Activated T-helper 2 cell treated with anti-CD3 and anti-CD28 coated beads, Interferon-gamma antibody, Interleukin-2, Interleukin-4, amounts not matched to agents 10 μg/mL and 5 μg/mL and 100 μg/mL, durations not matched to agents 14 hours and 24 hours and 36 hours (primary cell): ENCODE results near the gene AGO4. TPM values are rescaled to one million over a fixed set of nuclear protein-coding genes. Genes with fewer than 3 reads are reported as not detected.
"Not testable (repeated sequence)": the region's sequence is repeated elsewhere in the genome, so short reads cannot be mapped to it uniquely, and the experiment has no call there.

Experiments used
- DNase-seq: peaks from one replicate; pipeline ENCODE4 v3.0.0; 2021; ENCODE audit warnings: low spot score
- H3K27ac Mint-ChIP-seq: one replicate; pipeline ENCODE4 v1.8.0; 2021; ENCODE audit warnings: mixed read lengths
- H3K27me3 Mint-ChIP-seq: one replicate; pipeline ENCODE4 v1.8.0; 2021; ENCODE audit warnings: low read depth, mixed read lengths
- H3K36me3 Mint-ChIP-seq: one replicate; pipeline ENCODE4 v1.8.0; 2021; ENCODE audit warnings: low read depth, mixed read lengths
- H3K4me1 Mint-ChIP-seq: one replicate; pipeline ENCODE4 v1.8.0; 2021; ENCODE audit warnings: low read depth, mixed read lengths
- H3K4me3 Mint-ChIP-seq: one replicate; pipeline ENCODE4 v1.8.0; 2021; ENCODE audit warnings: low read depth, mild to moderate bottlenecking, moderate library complexity, mixed read lengths
- H3K9me3 Mint-ChIP-seq: one replicate; pipeline ENCODE4 v1.8.0; 2021; ENCODE audit warnings: mixed read lengths
- intact Hi-C: fragments of 100-400 bp; cut with micrococcal nuclease; formaldehyde crosslinking; loops from one replicate; pipeline ENCODE4 v1.15.1; 2023
- total RNA-seq: library from RNA; stranded (reverse); gene quantifications from 2 replicates; pipeline ENCODE4 v1.2.3, GENCODE V29; 2022

Gene AGO4
- 9.2 and 10.0 TPM in 2 replicates for total RNA-seq

DNA sequence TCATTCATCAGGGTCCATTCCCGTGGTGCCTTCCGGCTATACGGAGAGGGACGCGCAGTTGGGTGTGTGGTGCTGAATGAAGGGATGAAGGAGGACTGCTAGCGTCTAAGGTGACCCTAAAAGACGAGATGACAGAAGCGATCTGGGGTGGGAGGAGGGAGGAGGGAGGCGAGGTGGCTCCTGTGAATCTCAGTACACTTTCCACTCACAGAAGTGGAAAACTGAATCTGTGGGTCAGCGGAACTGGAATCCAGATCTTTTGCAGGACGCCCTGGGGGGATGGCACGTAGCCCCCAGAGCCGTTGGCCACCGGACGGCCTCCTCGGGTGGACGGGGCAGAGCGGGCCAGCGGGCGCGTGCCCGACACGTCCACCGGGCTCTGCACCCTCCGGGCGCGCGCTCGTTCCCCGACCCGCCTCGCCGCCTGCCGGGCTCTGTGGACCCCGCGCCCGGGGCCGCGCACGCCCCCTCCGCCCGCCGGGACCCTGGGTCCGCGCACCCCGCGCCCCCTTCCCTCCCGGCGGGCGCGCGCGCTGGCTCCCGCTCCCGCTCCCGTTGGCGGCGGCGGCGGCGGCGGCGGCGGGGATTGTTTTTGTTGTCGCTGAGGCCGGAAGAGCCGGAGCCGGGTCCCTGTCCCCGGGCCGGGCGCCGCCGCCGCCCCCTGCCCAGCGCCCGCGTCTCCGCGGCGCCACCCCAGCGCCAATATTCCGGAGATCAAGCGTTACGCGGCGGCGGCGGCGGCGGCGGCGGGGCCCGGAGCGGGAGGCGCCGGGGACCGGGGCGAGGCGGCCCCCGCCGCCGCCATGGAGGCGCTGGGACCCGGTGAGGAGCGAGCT, at the start of gene AGO4:
TSS of gene AGO4 (plus strand) at position 403 of the 836 bp plus-strand sequence. CDS start at position 804, 401 bp downstream.
- H3K4me3 Mint-ChIP-seq = peak within 1 kb of the TSS; percentile 89
- intact Hi-C loops = loop anchor here (2.0 kb wide), 1 partner anchor 39 kb away; the partner anchor contains the start of gene CLSPN
- no peaks in the 10 kb centered on the region for H3K27me3 Mint-ChIP-seq
- peak within 1 kb of the TSS; percentile 91 for H3K27ac Mint-ChIP-seq
- H3K36me3 Mint-ChIP-seq = peaks cover 2% of the 10 kb centered on the region
- no peaks in the 10 kb centered on the region for H3K9me3 Mint-ChIP-seq
- H3K4me1 Mint-ChIP-seq = peaks cover 28% of the 10 kb centered on the region
- DNase-seq = peak; percentile 16

DNA sequence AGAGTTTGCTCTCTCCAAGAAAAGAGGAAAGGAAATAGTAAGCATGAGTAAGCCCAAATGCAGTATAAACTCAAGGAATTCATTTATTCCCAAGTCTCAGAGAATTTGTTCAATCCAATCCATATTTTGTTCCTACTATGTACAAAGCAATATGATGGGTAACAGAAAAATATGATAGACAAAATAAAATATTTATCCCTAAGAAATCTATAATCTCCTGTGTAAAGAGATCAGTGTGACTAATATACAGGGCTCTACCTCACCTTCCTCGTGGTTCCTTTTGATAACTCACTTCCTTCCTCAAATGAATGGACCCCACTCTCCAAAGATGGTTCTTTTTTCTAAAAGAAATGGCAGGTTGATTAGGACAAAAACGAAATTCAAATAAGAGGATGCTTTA, 45.7 kb upstream of the AGO4 start:
- Mint-ChIP-seq H3K4me3 (no peak overlapping the region), H3K27me3 (no peaks in the 10 kb centered on the region), H3K36me3 (peaks cover 68% of the 10 kb centered on the region), H3K4me1 (peaks cover 31% of the 10 kb centered on the region), H3K9me3 (no peaks in the 10 kb centered on the region), H3K27ac (no peak overlapping the region)
- intact Hi-C loops = loop anchor here (10.0 kb wide), 1 partner anchor 117 kb away; the partner anchor contains the start of gene PSMB2
- DNase-seq = no peak

DNA sequence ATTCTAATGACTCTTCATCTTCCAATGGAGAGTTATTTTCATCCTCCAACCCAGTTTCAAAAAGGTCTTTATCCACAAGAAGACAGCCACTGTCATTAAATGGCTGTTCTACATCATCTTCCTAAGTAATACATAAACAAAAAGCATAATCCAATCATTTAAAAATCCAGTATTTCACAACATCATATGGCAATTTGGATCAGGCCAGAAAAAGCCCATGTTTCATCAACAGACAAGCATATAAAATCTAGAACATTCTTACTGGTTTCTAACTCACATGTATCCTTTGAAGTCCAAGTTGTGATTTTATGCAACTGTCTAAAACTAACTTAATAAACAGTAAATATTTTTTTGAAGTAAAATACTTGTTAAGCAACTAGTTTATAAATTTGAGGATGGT, 44.6 kb upstream of the AGO4 start:
- H3K9me3 Mint-ChIP-seq = no peaks in the 10 kb centered on the region
- intact Hi-C loops = loop anchor here (10.0 kb wide), 1 partner anchor 118 kb away; the partner anchor contains the start of gene PSMB2
- peak overlapping the region; percentile 55 for H3K27ac Mint-ChIP-seq
- no peak for DNase-seq
- H3K4me1 Mint-ChIP-seq = peaks cover 31% of the 10 kb centered on the region
- H3K36me3 Mint-ChIP-seq = peaks cover 68% of the 10 kb centered on the region
- H3K4me3 Mint-ChIP-seq = no peak overlapping the region
- H3K27me3 Mint-ChIP-seq = no peaks in the 10 kb centered on the region

DNA sequence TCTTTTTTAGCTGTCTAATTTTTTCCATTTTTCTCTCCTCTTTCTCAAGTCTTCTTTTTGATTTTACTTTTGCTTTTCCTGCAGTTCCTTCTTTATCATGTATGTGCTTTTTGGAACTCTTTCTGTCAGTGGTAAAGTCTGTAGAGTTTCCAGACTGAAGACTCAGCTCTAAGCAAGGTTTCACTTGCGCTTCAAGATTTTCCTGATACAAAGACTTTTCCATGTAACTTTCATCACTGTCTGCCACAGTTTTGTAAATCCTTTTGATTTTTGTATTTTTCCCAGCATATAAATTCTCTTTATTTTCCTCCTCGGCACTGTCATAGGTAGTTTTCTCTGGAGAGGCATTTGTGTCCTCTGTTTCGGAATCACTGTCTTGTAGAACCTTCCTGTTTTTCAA, 43.5 kb upstream of the AGO4 start:
- no peaks in the 10 kb centered on the region for H3K9me3 Mint-ChIP-seq
- H3K4me3 Mint-ChIP-seq = no peak overlapping the region
- intact Hi-C loops = loop anchor here (10.0 kb wide), 1 partner anchor 119 kb away; the partner anchor contains the start of gene PSMB2
- H3K36me3 Mint-ChIP-seq = peaks cover 68% of the 10 kb centered on the region
- no peak for DNase-seq
- no peak overlapping the region for H3K27ac Mint-ChIP-seq
- H3K27me3 Mint-ChIP-seq = no peaks in the 10 kb centered on the region
- peaks cover 36% of the 10 kb centered on the region for H3K4me1 Mint-ChIP-seq

DNA sequence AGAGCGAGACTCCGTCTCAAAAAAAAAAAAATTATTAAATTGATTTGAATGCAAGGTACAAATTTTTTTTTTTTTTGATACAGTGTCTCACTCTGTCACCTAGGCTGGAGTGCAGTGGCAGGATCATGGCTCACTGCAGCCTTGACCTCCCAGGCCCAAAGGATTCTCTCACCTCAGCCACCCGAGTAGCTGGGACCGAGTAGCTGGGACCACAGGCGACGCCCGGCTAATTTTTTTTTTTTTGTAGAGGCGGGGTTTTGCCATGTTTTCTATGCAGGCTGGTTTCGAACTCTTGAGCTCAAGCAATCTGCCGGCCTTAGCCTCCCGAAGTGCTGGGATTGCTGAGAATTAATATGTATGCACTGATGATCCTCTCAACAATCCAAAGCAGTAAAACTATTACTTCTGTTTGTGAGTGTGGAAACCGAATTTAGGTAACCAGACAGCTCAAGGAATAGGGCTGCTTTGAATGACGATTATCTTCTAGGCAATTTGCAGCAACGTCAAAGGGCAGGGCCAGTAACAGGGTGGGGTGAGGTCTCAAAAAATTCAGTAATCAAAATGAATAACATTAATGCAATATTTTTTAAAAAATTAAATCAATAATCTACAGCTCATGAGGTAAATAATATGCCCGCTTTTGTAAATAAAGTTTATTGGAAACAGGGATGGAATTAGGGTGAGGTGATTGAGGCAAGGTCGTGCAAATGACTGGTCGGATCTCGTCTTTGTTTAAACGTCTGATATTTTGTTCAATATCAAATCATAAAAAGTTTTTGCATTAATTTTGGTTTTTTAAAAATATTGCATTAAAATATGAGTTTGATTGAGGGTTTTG, 39.2 kb upstream of the AGO4 start:
- H3K36me3 Mint-ChIP-seq = peaks cover 29% of the 10 kb centered on the region
- intact Hi-C loops = loop anchor here (2.0 to 10.0 kb wide), 2 partner anchors 40 to 124 kb away; partner anchors contain the start of genes AGO4 and PSMB2
- peaks cover 27% of the 10 kb centered on the region for H3K4me1 Mint-ChIP-seq
- peak overlapping the region; percentile 85 for H3K4me3 Mint-ChIP-seq
- H3K27me3 Mint-ChIP-seq = no peaks in the 10 kb centered on the region
- peak overlapping the region; percentile 70 for H3K27ac Mint-ChIP-seq
- no peaks in the 10 kb centered on the region for H3K9me3 Mint-ChIP-seq
- no peak for DNase-seq

DNA sequence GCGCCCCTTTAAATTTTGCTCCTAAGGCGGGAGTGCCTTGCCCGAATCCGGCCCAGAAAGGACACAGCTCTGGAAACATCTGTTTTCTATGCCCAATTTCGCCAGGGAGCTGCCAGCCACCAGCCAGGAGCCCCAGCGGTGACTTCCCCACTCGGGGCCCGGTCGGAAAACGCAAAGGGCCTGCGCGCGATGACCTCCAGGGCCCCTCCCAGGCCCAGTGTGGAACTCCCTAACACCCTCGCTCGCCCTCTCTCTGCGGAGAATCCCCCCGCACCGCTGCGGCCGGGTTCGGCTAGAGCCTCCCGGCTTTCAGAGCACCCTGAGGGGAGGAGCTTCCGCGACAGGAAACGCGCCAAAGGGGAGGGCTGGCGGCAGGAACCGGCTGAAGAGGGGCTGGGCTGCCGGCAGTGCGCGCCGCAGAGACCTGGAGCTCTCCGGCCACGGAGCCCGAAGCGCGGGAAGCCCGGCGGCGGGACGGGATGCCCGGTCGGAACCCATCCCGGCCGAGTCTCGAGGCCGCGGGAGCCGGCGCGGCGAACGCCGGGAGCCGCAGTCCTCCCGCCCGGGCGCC, 38.5 kb upstream of the AGO4 start:
- intact Hi-C loops = loop anchor here (2.0 to 10.0 kb wide), 2 partner anchors 40 to 124 kb away; partner anchors contain the start of genes AGO4 and PSMB2
- no peaks in the 10 kb centered on the region for H3K27me3 Mint-ChIP-seq
- DNase-seq = peak; percentile 86
- H3K27ac Mint-ChIP-seq = peak overlapping the region; percentile 70
- peak overlapping the region; percentile 85 for H3K4me3 Mint-ChIP-seq
- H3K4me1 Mint-ChIP-seq = peaks cover 22% of the 10 kb centered on the region
- no peaks in the 10 kb centered on the region for H3K9me3 Mint-ChIP-seq
- H3K36me3 Mint-ChIP-seq = peaks cover 24% of the 10 kb centered on the region

DNA sequence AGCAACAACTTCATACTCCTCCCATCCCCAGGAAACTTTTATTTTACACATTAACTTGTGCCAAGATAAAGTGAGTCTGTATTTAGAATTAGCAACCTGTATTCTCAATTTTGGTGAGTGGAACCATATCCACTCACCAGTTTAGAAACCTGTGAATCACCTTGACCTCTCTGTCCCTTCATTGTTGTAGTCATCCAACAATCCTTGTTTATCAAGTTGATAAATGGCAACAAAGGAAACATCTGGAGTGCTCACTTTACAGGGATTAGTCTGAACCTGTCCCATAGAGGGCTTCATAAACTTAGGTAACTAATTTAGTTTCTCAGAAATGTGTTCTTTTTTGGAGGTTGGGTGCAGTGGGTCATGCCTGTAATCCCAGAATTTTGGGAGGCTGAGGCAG, 34.1 kb upstream of the AGO4 start:
- DNase-seq = no peak
- H3K27me3 Mint-ChIP-seq = no peaks in the 10 kb centered on the region
- H3K9me3 Mint-ChIP-seq = no peaks in the 10 kb centered on the region
- no peak overlapping the region for H3K27ac Mint-ChIP-seq
- intact Hi-C loops = loop anchor here (1.0 to 5.0 kb wide), 3 partner anchors 56 to 321 kb away; partner anchors contain the start of gene C1orf216
- peaks cover 7% of the 10 kb centered on the region for H3K4me1 Mint-ChIP-seq
- H3K36me3 Mint-ChIP-seq = peaks cover 4% of the 10 kb centered on the region
- no peak overlapping the region for H3K4me3 Mint-ChIP-seq

DNA sequence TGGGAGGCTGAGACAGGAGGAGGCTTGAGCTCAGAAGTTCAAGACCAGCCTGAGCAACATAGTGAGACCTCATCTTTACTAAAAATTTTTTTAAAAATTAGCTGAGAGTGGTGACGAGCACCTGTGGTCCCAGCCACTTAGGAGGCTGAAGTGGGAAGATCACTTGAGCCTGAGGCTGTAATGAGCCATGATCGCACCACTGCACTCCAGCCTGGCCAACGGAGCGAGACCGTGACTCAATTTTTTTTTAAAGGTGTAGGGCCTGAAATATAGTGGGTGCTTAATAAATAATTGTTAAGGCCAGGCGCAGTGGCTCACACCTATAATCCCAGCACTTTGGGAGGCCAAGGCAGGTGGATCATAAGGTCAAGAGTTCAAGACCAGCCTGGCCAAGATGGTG, 31.6 kb upstream of the AGO4 start:
- DNase-seq, H3K36me3 Mint-ChIP-seq, H3K4me3 Mint-ChIP-seq, H3K4me1 Mint-ChIP-seq, intact Hi-C loops, H3K9me3 Mint-ChIP-seq, H3K27ac Mint-ChIP-seq, H3K27me3 Mint-ChIP-seq: not testable (repeated sequence)

DNA sequence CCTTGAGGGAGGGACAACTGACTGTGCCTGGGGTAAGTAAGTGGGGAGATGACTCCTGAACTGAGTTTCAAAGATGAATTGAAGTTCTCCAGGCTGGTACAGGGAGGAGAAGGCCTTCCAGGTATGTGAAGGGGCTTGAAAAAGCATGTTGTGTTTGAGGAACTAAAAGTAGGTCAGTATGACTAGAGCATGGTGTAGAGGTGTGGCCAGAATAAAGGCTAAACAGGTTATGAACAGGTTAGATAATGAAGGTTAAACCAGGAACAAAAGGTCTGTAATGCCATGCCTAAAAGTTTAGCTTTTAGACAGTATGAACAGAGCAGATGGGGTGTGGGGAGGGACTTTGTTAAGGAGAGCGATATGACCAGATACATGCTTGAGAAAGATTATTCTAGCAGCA, 30.7 kb upstream of the AGO4 start:
- no peaks in the 10 kb centered on the region for H3K4me1 Mint-ChIP-seq
- H3K27me3 Mint-ChIP-seq = no peaks in the 10 kb centered on the region
- no peak for DNase-seq
- intact Hi-C loops = no loop called here
- H3K4me3 Mint-ChIP-seq = no peak overlapping the region
- H3K36me3 Mint-ChIP-seq = no peaks in the 10 kb centered on the region
- H3K27ac Mint-ChIP-seq = no peak overlapping the region
- H3K9me3 Mint-ChIP-seq = no peaks in the 10 kb centered on the region

DNA sequence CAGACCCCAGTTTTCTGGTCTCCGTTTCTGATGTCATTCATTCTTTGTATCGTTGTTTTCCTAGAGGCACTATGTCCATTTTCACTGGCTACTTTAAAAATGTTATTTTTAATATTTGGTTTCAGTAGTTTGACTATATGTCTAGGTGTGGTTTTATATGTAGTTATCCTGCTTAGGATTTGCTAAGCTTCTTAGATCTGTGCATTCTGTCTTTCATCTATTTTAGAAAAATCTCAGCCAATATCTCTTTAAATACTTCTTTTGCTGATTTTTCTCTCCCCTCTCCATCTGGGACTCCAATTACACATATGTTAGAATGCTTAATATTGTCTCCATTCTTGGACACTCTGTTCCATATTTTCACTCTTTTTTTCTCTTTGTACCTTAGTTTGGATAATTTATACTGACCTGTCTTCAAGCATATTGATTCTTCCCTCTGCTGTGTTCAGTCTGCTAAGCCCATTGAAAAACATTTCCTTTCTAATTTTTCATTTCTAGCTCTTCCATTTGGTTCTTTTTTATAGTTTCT, 24.7 kb upstream of the AGO4 start:
- Mint-ChIP-seq H3K9me3 (no peaks in the 10 kb centered on the region), H3K27ac (no peak overlapping the region), H3K36me3 (no peaks in the 10 kb centered on the region), H3K4me3 (no peak overlapping the region), H3K4me1 (no peaks in the 10 kb centered on the region), H3K27me3 (no peaks in the 10 kb centered on the region)
- intact Hi-C loops = no loop called here
- DNase-seq = no peak

DNA sequence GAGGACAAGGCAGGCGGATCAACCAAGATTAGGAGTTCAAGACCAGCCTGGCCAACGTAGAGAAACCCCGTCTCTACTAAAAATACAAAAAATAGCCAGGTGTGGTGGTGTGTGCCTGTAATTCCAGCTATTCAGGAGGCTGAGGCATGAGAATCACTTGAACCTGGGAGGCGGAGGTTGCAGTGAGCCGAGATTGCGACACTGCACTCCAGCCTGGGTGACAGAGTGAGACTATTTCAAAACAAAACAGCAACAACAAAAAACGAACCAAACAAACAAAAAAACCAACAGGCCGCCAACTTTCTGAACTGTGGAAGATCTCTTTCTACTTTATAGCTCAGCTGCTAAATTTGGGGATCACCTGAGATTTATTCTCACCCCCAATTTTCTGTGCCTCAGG, 23.5 kb upstream of the AGO4 start:
- DNase-seq, H3K4me1 Mint-ChIP-seq, H3K36me3 Mint-ChIP-seq, H3K9me3 Mint-ChIP-seq, H3K4me3 Mint-ChIP-seq, H3K27me3 Mint-ChIP-seq, intact Hi-C loops, H3K27ac Mint-ChIP-seq: not testable (repeated sequence)

DNA sequence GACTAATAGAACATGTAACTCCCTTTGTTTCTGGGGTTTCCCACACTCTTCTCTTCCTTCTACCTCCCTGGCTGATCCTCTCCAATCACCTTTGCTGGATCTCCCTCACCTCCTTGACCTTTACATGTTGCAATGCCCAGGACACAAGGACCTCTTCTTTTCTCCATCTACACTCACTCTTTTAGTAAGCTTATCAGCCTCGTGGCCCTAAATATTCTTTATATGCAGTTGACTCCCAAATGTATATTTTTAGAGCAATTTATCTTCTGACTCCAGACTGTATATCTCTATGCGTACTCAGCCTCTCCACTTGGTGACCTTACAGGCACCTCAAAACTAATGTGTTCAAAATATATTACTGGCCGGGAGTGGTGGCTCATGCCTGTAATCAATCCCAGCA, 19.7 kb upstream of the AGO4 start:
- Mint-ChIP-seq H3K4me1 (no peaks in the 10 kb centered on the region), H3K9me3 (no peaks in the 10 kb centered on the region), H3K36me3 (no peaks in the 10 kb centered on the region), H3K27ac (no peak overlapping the region), H3K27me3 (no peaks in the 10 kb centered on the region), H3K4me3 (no peak overlapping the region)
- DNase-seq = no peak
- intact Hi-C loops = no loop called here
